SK-N-SH (cell line): ENCODE data around the gene ADORA3. TPM values are rescaled to one million over a fixed set of nuclear protein-coding genes. Genes with fewer than 3 reads are reported as not detected.

Experiments used
- CTCF ChIA-PET: fragments of 300-600, 350-600 bp; formaldehyde crosslinking; extraction: SDS; loops from one replicate; lab custom pipeline; 2021; lab: Yijun Ruan, JAX
- POLR2A ChIA-PET: fragments of 350-600 bp; sonication (Branson Sonifier 250); formaldehyde crosslinking; extraction: SDS; loops from one replicate; lab custom pipeline; 2020; ENCODE audit warnings: antibody characterized with exemption, inconsistent platforms; lab: Yijun Ruan, JAX
- DNase-seq: peaks from one replicate; pipeline ENCODE4 v3.0.0; 2012
- H2AFZ ChIP-seq: fragments of 200-600 bp; sonication (generic); 2 replicates; pipeline ENCODE4 v1.8.1; 2016; ENCODE audit warnings: antibody characterized with exemption, mild to moderate bottlenecking, low read depth
- H3F3A ChIP-seq: fragments of 200-600 bp; sonication (generic); replicated peaks from 2 replicates; pipeline ENCODE3; 2016; ENCODE audit warnings: antibody characterized with exemption, mild to moderate bottlenecking; ENCODE audit not compliant: insufficient read depth
- H3K27ac ChIP-seq, 2 experiments: fragments of 200-500 bp in 1 of 2; fragments of 200-600 bp in 1 of 2; sonication (Bioruptor generic) in 1 of 2; sonication (generic), shearing (Covaris generic) in 1 of 2; 2 replicates each; pipeline versions ENCODE4 v1.5.1 to v1.6.1; 2014 to 2016; ENCODE audit warnings: low read depth in 2 of 2, inconsistent platforms in 1 of 2, low read length in 1 of 2, mild to moderate bottlenecking in 1 of 2, mixed read lengths in 1 of 2
- H3K27me3 ChIP-seq: fragments of 200-600 bp; sonication (generic), shearing (Covaris generic); 2 replicates; pipeline ENCODE4 v1.6.1; 2016; ENCODE audit warnings: mixed run types; ENCODE audit not compliant: insufficient read depth
- H3K36me3 ChIP-seq, 2 experiments: fragments of 200-500 bp in 1 of 2; fragments of 200-600 bp in 1 of 2; sonication (Bioruptor generic) in 1 of 2; sonication (generic) in 1 of 2; replicated peaks in 1 of 2; 2 replicates each; pipeline versions ENCODE3 to v1.5.1; 2014 to 2016; ENCODE audit warnings: low read length in 1 of 2, mild to moderate bottlenecking in 1 of 2; ENCODE audit not compliant: insufficient read depth in 2 of 2, control insufficient read depth in 1 of 2
- H3K4me1 ChIP-seq, 2 experiments: fragments of 200-500 bp in 1 of 2; fragments of 200-600 bp in 1 of 2; sonication (Bioruptor generic) in 1 of 2; sonication (generic), shearing (Covaris generic) in 1 of 2; 2 replicates each; pipeline versions ENCODE4 v1.5.1 to v1.6.1; 2014 to 2016; ENCODE audit warnings: low read depth in 1 of 2, low read length in 1 of 2, mixed run types in 1 of 2; ENCODE audit not compliant: insufficient read depth in 2 of 2, control insufficient read depth in 1 of 2
- H3K4me2 ChIP-seq: fragments of 200-600 bp; sonication (generic), shearing (Covaris generic); 2 replicates; pipeline ENCODE4 v1.6.1; 2017; ENCODE audit warnings: mixed run types
- H3K4me3 ChIP-seq, 2 experiments: fragments of 200-500 bp in 1 of 2; fragments of 200-600 bp in 1 of 2; sonication (Bioruptor generic) in 1 of 2; sonication (generic), shearing (Covaris generic) in 1 of 2; 2 replicates each; pipeline versions ENCODE4 v1.5.1 to v1.8.1; 2014 to 2016; ENCODE audit warnings: low read depth in 2 of 2, inconsistent platforms in 1 of 2, low read length in 1 of 2, mild to moderate bottlenecking in 1 of 2, mixed read lengths in 1 of 2, moderate library complexity in 1 of 2
- H3K79me2 ChIP-seq: fragments of 200-600 bp; sonication (generic); 2 replicates; pipeline ENCODE4 v1.8.1; 2017; ENCODE audit warnings: mild to moderate bottlenecking; ENCODE audit not compliant: insufficient read depth
- H3K9ac ChIP-seq: fragments of 200-600 bp; sonication (generic); 2 replicates; pipeline ENCODE4 v1.6.1; 2017; ENCODE audit warnings: mixed run types
- H3K9me2 ChIP-seq: fragments of 200-600 bp; sonication (generic); 2 replicates; pipeline ENCODE4 v1.6.1; 2017; ENCODE audit warnings: mixed run types
- H3K9me3 ChIP-seq: fragments of 200-600 bp; sonication (generic); 2 replicates; pipeline ENCODE4 v1.6.1; 2017; ENCODE audit warnings: mixed run types, mild to moderate bottlenecking, moderate library complexity
- H4K20me1 ChIP-seq: fragments of 200-600 bp; sonication (generic); 2 replicates; pipeline ENCODE4 v1.6.1; 2017; ENCODE audit warnings: mild to moderate bottlenecking, mixed run types; ENCODE audit not compliant: insufficient read depth
- CHD2 ChIP-seq: fragments of 150-350 bp; IDR thresholded peaks from 2 replicates; pipeline ENCODE4 v1.6.1; 2018; ENCODE audit warnings: low read length; ENCODE audit not compliant: partially characterized antibody
- EP300 ChIP-seq, 2 experiments: IDR thresholded peaks; 2 replicates each; pipeline versions ENCODE4 v1.4.0 to v1.6.1; 2012; ENCODE audit warnings: borderline replicate concordance in 1 of 2, low read depth in 1 of 2, low read length in 1 of 2
- FOXM1 ChIP-seq: IDR thresholded peaks from 2 replicates; pipeline ENCODE4 v1.4.0; 2012; ENCODE audit warnings: low read depth, mild to moderate bottlenecking
- POLR2AphosphoS5 ChIP-seq: IDR thresholded peaks from 2 replicates; pipeline ENCODE4 v1.6.1; 2012; ENCODE audit warnings: low read depth, low read length
- RCOR1 ChIP-seq: fragments of 150-350 bp; IDR thresholded peaks from 2 replicates; pipeline ENCODE4 v1.6.1; 2017; ENCODE audit warnings: antibody characterized with exemption, low read length
- WGBS: methylation state at CpG from one replicate; pipeline ENCODE4 v1.1.6; 2017; ENCODE audit warnings: low lambda C conversion rate; 5-methylcytosine and 5-hydroxymethylcytosine counted together
- polyA plus RNA-seq, 3 experiments: library from polyadenylated mRNA; depleted of rRNA; stranded (reverse); fragments of >200 nt; gene quantifications; 2 replicates each; pipeline ENCODE4 v1.2.3, GENCODE V29; 2012
- TF ChIP-seq, protein P1 (sequence below): IDR thresholded peaks from 2 replicates; pipeline ENCODE4 v1.6.1; 2012; ENCODE audit warnings: mild to moderate bottlenecking, low read depth, low read length, moderate library complexity

The ADORA3 gene
- polyA plus RNA-seq, 1 of the 3 experiments (the other 2 are of a cell fraction), result not detected

GRCh38 chr1:111455642-111456031 lies 47.8 kb downstream of the ADORA3 start (continued):
- TF ChIP-seq RCOR1 (no peak), EP300 (IDR thresholded peaks at IDR 0.05; ENCODE audit: borderline replicate concordance in 1 of 2, low read depth in 1 of 2, low read length in 1 of 2) (no peak), POLR2AphosphoS5 (no peak), FOXM1 (no peak)
- TF ChIP-seq, protein P1, sequence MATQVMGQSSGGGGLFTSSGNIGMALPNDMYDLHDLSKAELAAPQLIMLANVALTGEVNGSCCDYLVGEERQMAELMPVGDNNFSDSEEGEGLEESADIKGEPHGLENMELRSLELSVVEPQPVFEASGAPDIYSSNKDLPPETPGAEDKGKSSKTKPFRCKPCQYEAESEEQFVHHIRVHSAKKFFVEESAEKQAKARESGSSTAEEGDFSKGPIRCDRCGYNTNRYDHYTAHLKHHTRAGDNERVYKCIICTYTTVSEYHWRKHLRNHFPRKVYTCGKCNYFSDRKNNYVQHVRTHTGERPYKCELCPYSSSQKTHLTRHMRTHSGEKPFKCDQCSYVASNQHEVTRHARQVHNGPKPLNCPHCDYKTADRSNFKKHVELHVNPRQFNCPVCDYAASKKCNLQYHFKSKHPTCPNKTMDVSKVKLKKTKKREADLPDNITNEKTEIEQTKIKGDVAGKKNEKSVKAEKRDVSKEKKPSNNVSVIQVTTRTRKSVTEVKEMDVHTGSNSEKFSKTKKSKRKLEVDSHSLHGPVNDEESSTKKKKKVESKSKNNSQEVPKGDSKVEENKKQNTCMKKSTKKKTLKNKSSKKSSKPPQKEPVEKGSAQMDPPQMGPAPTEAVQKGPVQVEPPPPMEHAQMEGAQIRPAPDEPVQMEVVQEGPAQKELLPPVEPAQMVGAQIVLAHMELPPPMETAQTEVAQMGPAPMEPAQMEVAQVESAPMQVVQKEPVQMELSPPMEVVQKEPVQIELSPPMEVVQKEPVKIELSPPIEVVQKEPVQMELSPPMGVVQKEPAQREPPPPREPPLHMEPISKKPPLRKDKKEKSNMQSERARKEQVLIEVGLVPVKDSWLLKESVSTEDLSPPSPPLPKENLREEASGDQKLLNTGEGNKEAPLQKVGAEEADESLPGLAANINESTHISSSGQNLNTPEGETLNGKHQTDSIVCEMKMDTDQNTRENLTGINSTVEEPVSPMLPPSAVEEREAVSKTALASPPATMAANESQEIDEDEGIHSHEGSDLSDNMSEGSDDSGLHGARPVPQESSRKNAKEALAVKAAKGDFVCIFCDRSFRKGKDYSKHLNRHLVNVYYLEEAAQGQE, result no peak

DNA sequence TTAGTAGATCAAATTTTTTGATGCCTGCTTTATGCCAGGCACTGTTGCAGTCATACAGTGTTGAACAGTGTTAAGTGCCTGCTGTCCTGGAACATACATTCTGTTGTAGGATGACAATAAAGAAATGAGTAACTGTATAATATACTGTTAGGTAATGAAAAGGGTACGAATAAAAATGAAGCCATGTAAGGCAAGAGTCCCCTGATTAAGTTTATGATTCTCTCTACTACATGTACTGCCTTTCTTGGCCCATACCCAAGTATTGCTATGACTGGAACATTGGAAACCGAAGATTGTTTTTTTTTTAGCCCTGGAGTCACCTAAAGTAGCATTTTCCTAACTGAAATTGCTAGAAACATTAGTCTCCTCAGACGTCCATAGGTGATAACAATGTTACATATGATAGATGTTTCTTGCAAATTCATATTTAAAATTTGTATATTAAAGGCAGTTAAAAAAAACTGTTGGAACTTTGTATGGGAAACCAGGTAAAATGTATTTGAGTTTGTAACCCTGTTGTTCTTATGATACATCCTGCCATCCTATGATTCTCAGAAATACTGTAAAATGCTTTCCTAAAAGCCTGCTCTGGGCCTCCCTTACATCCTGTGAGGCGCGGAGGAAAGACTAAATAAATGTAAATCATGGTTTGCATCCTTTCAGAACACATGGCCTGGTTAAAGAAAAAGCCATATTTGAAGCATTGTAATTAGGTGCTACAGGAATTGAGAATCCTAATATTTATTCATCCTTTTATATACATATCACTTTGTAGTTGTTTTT lies 48.4 kb downstream of the ADORA3 start:
- Histone ChIP-seq H3K27ac (no peak overlapping the region), H3K79me2 (peaks cover 49% of the 10 kb centered on the region), H3K4me2 (no peak overlapping the region), H3K4me3 (no peak overlapping the region), H3F3A (no peaks in the 10 kb centered on the region), H4K20me1 (no peaks in the 10 kb centered on the region), H3K9ac (no peak overlapping the region), H3K4me1 (peaks cover 4 to 5% of the 10 kb centered on the region in 2 experiments; a peak in 3 of 4 replicates), H3K27me3 (no peaks in the 10 kb centered on the region), H2AFZ (no peak overlapping the region), H3K36me3 (peaks cover 78 to 79% of the 10 kb centered on the region in 2 experiments), H3K9me2 (no peaks in the 10 kb centered on the region), H3K9me3 (no peaks in the 10 kb centered on the region)
- POLR2A ChIA-PET, result no interaction called here
- TF ChIP-seq, protein P1, result no peak
- no peak for TF ChIP-seq CHD2
- WGBS, result 91% methylated on average over 5 of the region's 5 CpGs
- CTCF ChIA-PET, result no interaction called here
- no peak for DNase-seq
